Stimulated activated CD8-positive, alpha-beta memory T cell treated with anti-CD3 and anti-CD28 coated beads, Interleukin-12 subunit alpha, Interleukin-12 subunit beta, amount 100 ng/mL, for 1 hour (primary cell): ENCODE measurements around the gene MAGEB18.

Experiments used
- DNase-seq: peaks from one replicate; pipeline ENCODE4 v3.0.0-alpha.2; 2020; ENCODE audit warnings: low read depth

MAGEB18 gene

GRCh38 chrX:26138274-26138673 is at the start of gene MAGEB18:
Gene MAGEB18 (plus strand): TSS chrX:26138343. CDS start chrX:26138986, 643 bp downstream.
- DNase-seq = no peak

GRCh38 chrX:26100421-26100920 is 37.7 kb upstream of the MAGEB18 start:
- no peak for DNase-seq

- no peak for DNase-seq
These were observed 29.0 kb upstream of the MAGEB18 start for GRCh38 chrX:26109142-26109541.

GRCh38 chrX:26146024-26146423 is 7.9 kb downstream of the MAGEB18 start:
- DNase-seq = no peak

GRCh38 chrX:26160301-26160700 is 22.2 kb downstream of the MAGEB18 start, which contains the start of gene MAGEB6B:
Gene MAGEB6B (plus strand): TSS chrX:26160601. CDS start chrX:26160601, 0 bp downstream.
- DNase-seq = no peak
